ENCODE results near the gene DTX2. TPM values are rescaled to one million over a fixed set of nuclear protein-coding genes. Genes with fewer than 3 reads are reported as not detected.
"Not testable (repeated sequence)": the region's sequence is repeated elsewhere in the genome, so short reads cannot be mapped to it uniquely, and the experiment has no call there.

DTX2 gene
- total RNA-seq, 1 donor = 6.4 TPM

- not testable (repeated sequence) for H3K4me1 ChIP-seq (ENCODE audit: insufficient read depth, low read length); H3K9me3 ChIP-seq (ENCODE audit: low read depth, low read length); H3K27me3 ChIP-seq (ENCODE audit: insufficient read depth, low read length); H3K4me3 ChIP-seq (ENCODE audit: low read length)
These were observed 11.6 kb downstream of the DTX2 start for GRCh38 chr7:76473097-76473496.

DNA sequence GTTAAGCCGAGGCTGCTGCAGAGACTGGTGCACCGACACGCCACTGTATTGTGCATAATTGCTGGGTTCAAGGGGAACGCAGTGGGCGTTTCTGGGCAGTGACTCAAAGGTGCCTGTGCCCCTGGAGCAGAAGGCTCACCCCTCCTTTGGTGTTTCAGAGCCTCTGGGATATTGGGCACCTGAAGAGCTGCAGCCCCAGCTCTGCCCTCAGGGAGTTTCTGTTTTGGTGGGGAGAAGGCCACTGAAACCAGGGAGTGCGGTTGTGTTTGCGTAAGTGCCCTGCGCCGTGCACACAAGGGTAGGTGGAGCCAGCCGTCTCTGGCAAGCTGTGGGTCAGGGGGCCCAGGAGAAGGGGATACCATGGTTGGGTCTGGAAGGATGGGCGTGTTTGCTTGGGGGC, 14.8 kb downstream of the DTX2 start:
- not testable (repeated sequence) for H3K9me3 ChIP-seq (ENCODE audit: low read depth, low read length); H3K27me3 ChIP-seq (ENCODE audit: insufficient read depth, low read length); H3K4me1 ChIP-seq (ENCODE audit: insufficient read depth, low read length); H3K4me3 ChIP-seq (ENCODE audit: low read length)

DNA sequence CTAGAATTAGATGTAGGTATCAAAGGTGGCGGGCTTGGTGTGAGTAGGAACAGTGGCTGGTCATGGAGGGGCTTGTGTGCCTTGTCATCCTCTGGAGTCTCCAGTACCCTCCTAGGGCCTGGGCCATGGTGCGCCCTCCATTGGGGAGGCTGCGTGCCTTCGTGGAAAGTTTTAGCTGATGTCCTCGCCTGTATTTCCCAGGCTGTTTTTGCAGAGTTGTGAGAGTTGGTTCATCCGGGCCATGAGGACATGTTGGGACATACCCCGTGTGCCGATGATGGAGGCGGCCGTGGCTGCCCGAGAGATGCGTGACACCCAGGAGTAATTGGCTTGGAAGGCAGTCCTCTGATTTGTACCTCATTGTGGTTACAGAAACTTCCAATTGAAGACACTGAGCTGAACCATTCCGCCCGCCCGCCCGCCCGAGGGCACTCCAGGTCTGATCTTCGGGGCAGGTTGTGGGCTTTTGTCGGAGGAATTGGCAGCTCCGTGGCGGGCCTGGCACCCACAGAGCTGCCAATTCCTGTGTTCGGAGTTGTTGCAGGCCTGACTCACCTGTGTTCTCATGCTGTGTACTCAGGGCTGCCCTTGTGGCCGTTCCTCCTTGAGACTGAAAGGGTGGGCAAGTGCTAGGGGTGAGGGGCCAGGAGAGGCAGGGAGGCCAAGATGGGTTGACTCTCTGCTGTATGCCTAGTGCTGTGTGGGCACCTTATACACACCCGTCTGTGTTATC, 15.4 kb downstream of the DTX2 start:
- not testable (repeated sequence) for H3K9me3 ChIP-seq (ENCODE audit: low read depth, low read length); H3K4me3 ChIP-seq (ENCODE audit: low read length); H3K4me1 ChIP-seq (ENCODE audit: insufficient read depth, low read length); H3K27me3 ChIP-seq (ENCODE audit: insufficient read depth, low read length)

- not testable (repeated sequence) for H3K9me3 ChIP-seq (ENCODE audit: low read depth, low read length); H3K27me3 ChIP-seq (ENCODE audit: insufficient read depth, low read length); H3K4me3 ChIP-seq (ENCODE audit: low read length); H3K4me1 ChIP-seq (ENCODE audit: insufficient read depth, low read length)
These were observed 18.1 kb downstream of the DTX2 start for GRCh38 chr7:76479628-76480027.

GRCh38 chr7:76480403-76481253, 19.1 kb downstream of the DTX2 start:
- H3K27me3 ChIP-seq (ENCODE audit: insufficient read depth, low read length); H3K4me1 ChIP-seq (ENCODE audit: insufficient read depth, low read length); H3K4me3 ChIP-seq (ENCODE audit: low read length); H3K9me3 ChIP-seq (ENCODE audit: low read depth, low read length): not testable (repeated sequence)

- H3K4me1 ChIP-seq (ENCODE audit: insufficient read depth, low read length); H3K9me3 ChIP-seq (ENCODE audit: low read depth, low read length); H3K27me3 ChIP-seq (ENCODE audit: insufficient read depth, low read length); H3K4me3 ChIP-seq (ENCODE audit: low read length): not testable (repeated sequence)
These were observed 21.2 kb downstream of the DTX2 start for GRCh38 chr7:76482660-76483059.

- H3K27me3 ChIP-seq (ENCODE audit: insufficient read depth, low read length); H3K4me1 ChIP-seq (ENCODE audit: insufficient read depth, low read length): not testable (repeated sequence)
These were observed 21.6 kb downstream of the DTX2 start for GRCh38 chr7:76483081-76483480.

DNA sequence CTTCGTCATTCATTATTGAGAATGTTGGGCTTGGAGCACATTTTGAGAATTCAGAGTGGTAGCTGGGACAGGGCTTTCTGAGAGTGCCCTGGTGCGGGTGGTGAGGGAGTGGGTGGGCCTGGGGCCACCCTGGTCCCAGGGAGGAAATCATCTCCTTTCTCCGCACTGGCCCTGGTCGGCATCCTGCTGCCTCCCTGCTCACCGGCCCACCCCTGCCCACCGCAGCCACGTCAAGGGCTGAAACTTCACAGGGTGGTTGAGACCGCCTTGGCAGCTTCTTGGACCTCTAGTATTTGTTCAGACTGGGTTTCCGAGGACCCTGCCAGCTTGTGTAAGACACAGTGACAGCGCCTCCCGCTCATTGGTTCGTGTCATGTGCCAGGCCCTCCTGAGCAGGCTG, 22.9 kb downstream of the DTX2 start:
- H3K27me3 ChIP-seq (ENCODE audit: insufficient read depth, low read length); H3K9me3 ChIP-seq (ENCODE audit: low read depth, low read length); H3K4me1 ChIP-seq (ENCODE audit: insufficient read depth, low read length); H3K4me3 ChIP-seq (ENCODE audit: low read length): not testable (repeated sequence)

More at GRCh38 chr7:76483081-76483480, 21.6 kb downstream of the DTX2 start:
- H3K9me3 ChIP-seq (ENCODE audit: low read depth, low read length); H3K4me3 ChIP-seq (ENCODE audit: low read length): not testable (repeated sequence)

DNA sequence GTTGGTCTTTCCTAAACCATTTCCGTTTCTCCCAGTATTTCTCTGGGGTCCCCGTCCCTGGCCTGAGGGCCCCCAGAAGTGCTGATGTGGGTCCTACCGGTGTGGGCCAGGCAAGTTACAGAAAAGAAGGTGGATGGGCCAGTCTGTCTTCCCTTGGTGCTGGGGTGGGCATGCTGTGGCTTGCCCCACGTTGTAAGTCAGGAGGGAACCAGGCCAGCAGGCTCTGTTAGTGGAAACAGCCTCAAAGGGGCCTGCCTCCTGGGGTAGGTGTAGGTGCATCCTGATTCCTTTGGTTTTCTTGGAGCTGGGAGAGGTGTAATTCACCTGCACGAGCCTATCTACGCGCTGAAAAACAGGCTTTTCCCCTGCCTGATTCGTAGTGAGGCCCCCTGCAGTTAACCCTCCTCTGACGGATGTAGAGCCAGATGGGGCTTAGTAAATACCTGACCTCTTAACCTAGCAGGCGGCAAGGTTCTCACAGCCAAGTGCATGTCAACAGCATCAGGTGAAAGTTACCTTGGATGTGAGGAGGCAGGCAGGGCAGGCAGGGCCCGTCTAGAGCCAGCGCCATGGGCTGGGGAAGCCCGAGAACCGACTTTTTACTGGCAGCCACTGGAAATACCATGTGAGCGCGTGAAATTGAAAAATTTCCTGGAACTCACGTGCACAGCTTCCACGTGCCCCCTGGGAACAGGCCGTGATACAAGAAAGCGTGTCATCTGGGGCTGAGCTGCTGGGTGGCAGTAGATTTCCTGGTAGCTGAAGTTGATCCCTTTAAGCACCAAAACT, 24.5 kb downstream of the DTX2 start:
- not testable (repeated sequence) for H3K27me3 ChIP-seq (ENCODE audit: insufficient read depth, low read length); H3K9me3 ChIP-seq (ENCODE audit: low read depth, low read length); H3K4me3 ChIP-seq (ENCODE audit: low read length); H3K4me1 ChIP-seq (ENCODE audit: insufficient read depth, low read length)

GRCh38 chr7:76486618-76487017, 25.1 kb downstream of the DTX2 start:
- not testable (repeated sequence) for H3K27me3 ChIP-seq (ENCODE audit: insufficient read depth, low read length); H3K4me3 ChIP-seq (ENCODE audit: low read length); H3K4me1 ChIP-seq (ENCODE audit: insufficient read depth, low read length); H3K9me3 ChIP-seq (ENCODE audit: low read depth, low read length)

GRCh38 chr7:76487969-76488368, 26.5 kb downstream of the DTX2 start:
- not testable (repeated sequence) for H3K4me1 ChIP-seq (ENCODE audit: insufficient read depth, low read length); H3K27me3 ChIP-seq (ENCODE audit: insufficient read depth, low read length); H3K4me3 ChIP-seq (ENCODE audit: low read length); H3K9me3 ChIP-seq (ENCODE audit: low read depth, low read length)

DNA sequence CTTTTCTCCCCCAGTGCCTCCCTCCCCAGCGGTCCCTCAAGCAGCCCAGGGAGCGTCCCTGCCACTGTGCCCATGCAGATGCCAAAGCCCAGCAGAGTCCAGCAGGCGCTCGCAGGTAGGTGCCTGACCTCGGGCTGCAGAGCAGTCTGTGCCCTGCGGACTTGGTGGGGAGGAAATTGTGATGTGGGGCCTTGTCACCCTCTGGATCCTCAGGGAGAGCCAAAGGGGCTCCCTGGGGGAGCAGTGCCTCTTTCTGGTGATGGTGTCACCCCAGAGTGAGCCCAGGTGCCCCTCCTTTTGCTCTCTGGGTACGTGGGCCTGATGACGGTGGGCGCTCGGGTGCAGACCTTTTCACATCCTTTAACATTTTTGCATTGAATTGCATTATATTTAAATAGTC, 30.6 kb downstream of the DTX2 start:
- not testable (repeated sequence) for H3K4me3 ChIP-seq (ENCODE audit: low read length); H3K9me3 ChIP-seq (ENCODE audit: low read depth, low read length); H3K4me1 ChIP-seq (ENCODE audit: insufficient read depth, low read length); H3K27me3 ChIP-seq (ENCODE audit: insufficient read depth, low read length)

- H3K4me1 ChIP-seq (ENCODE audit: insufficient read depth, low read length); H3K9me3 ChIP-seq (ENCODE audit: low read depth, low read length); H3K4me3 ChIP-seq (ENCODE audit: low read length); H3K27me3 ChIP-seq (ENCODE audit: insufficient read depth, low read length): not testable (repeated sequence)
These were observed 34.2 kb downstream of the DTX2 start for GRCh38 chr7:76495717-76496116.

DNA sequence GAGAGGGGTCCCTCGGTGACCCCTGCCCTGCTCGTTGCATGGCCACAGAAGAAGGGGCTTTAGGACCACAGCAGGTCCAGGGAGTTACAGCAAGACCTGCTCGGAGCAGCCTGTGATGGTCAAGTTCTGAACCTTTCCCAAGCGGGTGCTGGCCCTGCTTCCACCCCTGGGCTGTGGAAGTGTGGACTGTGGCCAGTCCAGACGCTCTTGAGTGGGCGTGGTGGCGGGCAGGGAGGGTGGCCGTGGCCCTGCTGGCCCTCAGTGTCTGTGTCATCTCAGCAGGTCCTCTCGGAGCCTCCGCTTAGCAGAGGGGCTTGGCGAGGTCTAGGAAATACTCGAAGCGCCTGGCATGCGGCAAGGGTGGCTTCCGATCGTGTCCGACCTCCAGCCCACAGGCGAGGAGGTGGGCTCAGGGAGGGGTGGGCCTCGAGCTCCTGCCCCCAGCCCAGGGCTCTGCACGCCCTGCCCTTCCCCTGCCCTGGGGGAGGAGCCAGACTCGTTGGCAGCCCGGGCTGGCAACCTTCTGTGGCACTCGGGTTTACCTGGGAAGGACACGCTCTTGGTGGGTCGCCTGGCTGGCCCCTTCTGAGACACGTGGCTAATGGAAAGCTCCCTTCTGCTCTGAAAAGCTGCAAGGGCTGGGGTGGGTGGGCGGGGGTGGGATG, 36.5 kb downstream of the DTX2 start:
- not testable (repeated sequence) for H3K27me3 ChIP-seq (ENCODE audit: insufficient read depth, low read length); H3K9me3 ChIP-seq (ENCODE audit: low read depth, low read length); H3K4me3 ChIP-seq (ENCODE audit: low read length); H3K4me1 ChIP-seq (ENCODE audit: insufficient read depth, low read length)

DNA sequence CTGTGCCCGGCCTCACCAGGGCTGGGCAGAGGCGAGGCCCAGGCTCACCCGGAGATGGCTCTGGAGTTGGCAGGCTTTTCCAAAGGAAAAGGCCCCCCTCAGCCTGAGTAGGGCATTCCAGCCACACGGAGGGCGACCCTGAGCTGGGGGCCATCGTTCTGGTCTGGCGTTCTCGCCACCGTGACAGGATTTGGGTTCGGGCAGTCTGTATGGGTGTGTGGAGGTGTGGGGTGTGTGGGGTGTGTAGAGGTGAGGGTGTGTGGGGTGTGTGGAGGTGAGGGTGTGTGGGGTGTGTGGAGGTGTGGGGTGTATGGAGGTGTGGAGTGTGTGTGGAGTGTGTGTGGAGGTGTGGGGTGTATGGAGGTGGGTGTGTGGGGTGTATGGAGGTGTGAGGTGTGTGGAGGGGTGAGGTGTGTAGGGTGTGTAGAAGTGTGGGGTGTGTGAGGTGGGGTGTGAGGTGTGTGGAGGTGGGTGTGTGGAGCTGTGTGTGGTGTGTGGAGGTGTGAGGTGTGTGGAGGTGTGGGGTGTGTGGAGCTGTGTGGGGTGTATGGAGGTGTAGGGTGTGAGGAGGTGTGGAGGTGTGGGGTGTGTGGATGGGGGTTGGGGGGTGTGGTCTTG, 37.2 kb downstream of the DTX2 start:
- not testable (repeated sequence) for H3K4me1 ChIP-seq (ENCODE audit: insufficient read depth, low read length); H3K9me3 ChIP-seq (ENCODE audit: low read depth, low read length); H3K27me3 ChIP-seq (ENCODE audit: insufficient read depth, low read length); H3K4me3 ChIP-seq (ENCODE audit: low read length)
